ENCODE measurements around the gene CDK11B. TPM values are rescaled to one million over a fixed set of nuclear protein-coding genes. Genes with fewer than 3 reads are reported as not detected.

Gene CDK11B
- total and polyA plus RNA-seq, 2 experiments from 2014 or later: 22.4 to 76.7 TPM

DNA sequence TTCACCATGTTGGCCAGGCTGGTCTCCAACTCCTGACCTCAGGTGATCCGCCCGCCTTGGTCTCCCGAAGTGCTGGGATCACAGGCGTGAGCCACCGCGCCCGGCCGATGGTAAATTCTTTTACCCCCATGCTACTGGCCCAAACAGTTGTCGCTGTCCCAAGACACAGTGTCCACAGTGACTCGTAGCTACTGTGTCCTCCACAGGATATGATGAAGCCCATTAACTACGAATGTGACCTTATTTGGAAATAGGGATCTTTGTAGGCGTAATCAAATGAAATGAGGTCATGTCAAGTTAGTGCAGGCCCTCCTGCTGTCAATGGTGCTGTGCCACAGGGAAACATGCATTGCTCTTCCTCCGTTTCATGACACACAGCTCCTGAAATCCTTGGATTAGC lies 67.4 kb downstream of the CDK11B start:
- H3K27ac ChIP-seq (ENCODE audit: low read depth): no peak overlapping the region
- H3K36me3 ChIP-seq (ENCODE audit: insufficient read depth): no peaks in the 10 kb centered on the region
- H3K4me2 ChIP-seq: no peak overlapping the region
- no peaks in the 10 kb centered on the region for H3K4me1 ChIP-seq (ENCODE audit: insufficient read depth)
- H3K27me3 ChIP-seq (ENCODE audit: insufficient read depth): no peaks in the 10 kb centered on the region
- H3K27me3 Mint-ChIP-seq (ENCODE audit: insufficient read depth, low read depth, poor library complexity): peaks cover 4% of the 10 kb centered on the region
- DNase-seq (ENCODE audit: low spot score) (no peak), ATAC-seq (no peak)
- no peaks in the 10 kb centered on the region for H3K79me2 ChIP-seq (replicated peaks; ENCODE audit: insufficient read depth)
- H3F3A ChIP-seq (replicated peaks; ENCODE audit: low read depth): no peaks in the 10 kb centered on the region
- H3K27ac Mint-ChIP-seq: no peak overlapping the region
- H3K4me3 Mint-ChIP-seq: no peak overlapping the region
- H3K9me2 ChIP-seq (ENCODE audit: insufficient read depth): no peaks in the 10 kb centered on the region
- no peaks in the 10 kb centered on the region for H3K36me3 Mint-ChIP-seq (ENCODE audit: low read depth)
- no peak overlapping the region for H2AFZ ChIP-seq
- no peaks in the 10 kb centered on the region for H4K20me1 ChIP-seq (replicated peaks; ENCODE audit: insufficient read depth)
- no peak overlapping the region for H3K4me3 ChIP-seq
- TF ChIP-seq EZH2 (IDR thresholded peaks at IDR 0.05; ENCODE audit: low read depth, unreplicated experiment) (no peak), POLR2AphosphoS5 (IDR thresholded peaks at IDR 0.05; ENCODE audit: low read depth) (no peak), NANOG (IDR thresholded peaks at IDR 0.05; ENCODE audit: borderline replicate concordance) (no peak), CREB1 (CRISPR knock-in tag; IDR thresholded peaks at IDR 0.05; ENCODE audit: low read depth) (no peak), JUNB (IDR thresholded peaks at IDR 0.05; ENCODE audit: unreplicated experiment) (no peak), STAT1 (IDR thresholded peaks at IDR 0.05; ENCODE audit: unreplicated experiment) (no peak), ZNF331 (CRISPR knock-in tag; IDR thresholded peaks at IDR 0.05; ENCODE audit: low read depth) (no peak), ZNF114 (CRISPR knock-in tag; IDR thresholded peaks at IDR 0.05) (no peak), EZH2phosphoT487 (IDR thresholded peaks at IDR 0.05; ENCODE audit: unreplicated experiment) (no peak)
- TF ChIP-seq, protein P1, sequence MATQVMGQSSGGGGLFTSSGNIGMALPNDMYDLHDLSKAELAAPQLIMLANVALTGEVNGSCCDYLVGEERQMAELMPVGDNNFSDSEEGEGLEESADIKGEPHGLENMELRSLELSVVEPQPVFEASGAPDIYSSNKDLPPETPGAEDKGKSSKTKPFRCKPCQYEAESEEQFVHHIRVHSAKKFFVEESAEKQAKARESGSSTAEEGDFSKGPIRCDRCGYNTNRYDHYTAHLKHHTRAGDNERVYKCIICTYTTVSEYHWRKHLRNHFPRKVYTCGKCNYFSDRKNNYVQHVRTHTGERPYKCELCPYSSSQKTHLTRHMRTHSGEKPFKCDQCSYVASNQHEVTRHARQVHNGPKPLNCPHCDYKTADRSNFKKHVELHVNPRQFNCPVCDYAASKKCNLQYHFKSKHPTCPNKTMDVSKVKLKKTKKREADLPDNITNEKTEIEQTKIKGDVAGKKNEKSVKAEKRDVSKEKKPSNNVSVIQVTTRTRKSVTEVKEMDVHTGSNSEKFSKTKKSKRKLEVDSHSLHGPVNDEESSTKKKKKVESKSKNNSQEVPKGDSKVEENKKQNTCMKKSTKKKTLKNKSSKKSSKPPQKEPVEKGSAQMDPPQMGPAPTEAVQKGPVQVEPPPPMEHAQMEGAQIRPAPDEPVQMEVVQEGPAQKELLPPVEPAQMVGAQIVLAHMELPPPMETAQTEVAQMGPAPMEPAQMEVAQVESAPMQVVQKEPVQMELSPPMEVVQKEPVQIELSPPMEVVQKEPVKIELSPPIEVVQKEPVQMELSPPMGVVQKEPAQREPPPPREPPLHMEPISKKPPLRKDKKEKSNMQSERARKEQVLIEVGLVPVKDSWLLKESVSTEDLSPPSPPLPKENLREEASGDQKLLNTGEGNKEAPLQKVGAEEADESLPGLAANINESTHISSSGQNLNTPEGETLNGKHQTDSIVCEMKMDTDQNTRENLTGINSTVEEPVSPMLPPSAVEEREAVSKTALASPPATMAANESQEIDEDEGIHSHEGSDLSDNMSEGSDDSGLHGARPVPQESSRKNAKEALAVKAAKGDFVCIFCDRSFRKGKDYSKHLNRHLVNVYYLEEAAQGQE (IDR thresholded peaks at IDR 0.05; ENCODE audit: unreplicated experiment): no peak
- TF ChIP-seq, protein P2, sequence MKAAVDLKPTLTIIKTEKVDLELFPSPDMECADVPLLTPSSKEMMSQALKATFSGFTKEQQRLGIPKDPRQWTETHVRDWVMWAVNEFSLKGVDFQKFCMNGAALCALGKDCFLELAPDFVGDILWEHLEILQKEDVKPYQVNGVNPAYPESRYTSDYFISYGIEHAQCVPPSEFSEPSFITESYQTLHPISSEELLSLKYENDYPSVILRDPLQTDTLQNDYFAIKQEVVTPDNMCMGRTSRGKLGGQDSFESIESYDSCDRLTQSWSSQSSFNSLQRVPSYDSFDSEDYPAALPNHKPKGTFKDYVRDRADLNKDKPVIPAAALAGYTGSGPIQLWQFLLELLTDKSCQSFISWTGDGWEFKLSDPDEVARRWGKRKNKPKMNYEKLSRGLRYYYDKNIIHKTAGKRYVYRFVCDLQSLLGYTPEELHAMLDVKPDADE (IDR thresholded peaks at IDR 0.05): no peak
- TF ChIP-seq, protein P3, sequence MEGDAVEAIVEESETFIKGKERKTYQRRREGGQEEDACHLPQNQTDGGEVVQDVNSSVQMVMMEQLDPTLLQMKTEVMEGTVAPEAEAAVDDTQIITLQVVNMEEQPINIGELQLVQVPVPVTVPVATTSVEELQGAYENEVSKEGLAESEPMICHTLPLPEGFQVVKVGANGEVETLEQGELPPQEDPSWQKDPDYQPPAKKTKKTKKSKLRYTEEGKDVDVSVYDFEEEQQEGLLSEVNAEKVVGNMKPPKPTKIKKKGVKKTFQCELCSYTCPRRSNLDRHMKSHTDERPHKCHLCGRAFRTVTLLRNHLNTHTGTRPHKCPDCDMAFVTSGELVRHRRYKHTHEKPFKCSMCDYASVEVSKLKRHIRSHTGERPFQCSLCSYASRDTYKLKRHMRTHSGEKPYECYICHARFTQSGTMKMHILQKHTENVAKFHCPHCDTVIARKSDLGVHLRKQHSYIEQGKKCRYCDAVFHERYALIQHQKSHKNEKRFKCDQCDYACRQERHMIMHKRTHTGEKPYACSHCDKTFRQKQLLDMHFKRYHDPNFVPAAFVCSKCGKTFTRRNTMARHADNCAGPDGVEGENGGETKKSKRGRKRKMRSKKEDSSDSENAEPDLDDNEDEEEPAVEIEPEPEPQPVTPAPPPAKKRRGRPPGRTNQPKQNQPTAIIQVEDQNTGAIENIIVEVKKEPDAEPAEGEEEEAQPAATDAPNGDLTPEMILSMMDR (conservative IDR thresholded peaks at IDR 0.05; ENCODE audit: low read depth in 2 of 2): no peak
- TF ChIP-seq, protein P4, sequence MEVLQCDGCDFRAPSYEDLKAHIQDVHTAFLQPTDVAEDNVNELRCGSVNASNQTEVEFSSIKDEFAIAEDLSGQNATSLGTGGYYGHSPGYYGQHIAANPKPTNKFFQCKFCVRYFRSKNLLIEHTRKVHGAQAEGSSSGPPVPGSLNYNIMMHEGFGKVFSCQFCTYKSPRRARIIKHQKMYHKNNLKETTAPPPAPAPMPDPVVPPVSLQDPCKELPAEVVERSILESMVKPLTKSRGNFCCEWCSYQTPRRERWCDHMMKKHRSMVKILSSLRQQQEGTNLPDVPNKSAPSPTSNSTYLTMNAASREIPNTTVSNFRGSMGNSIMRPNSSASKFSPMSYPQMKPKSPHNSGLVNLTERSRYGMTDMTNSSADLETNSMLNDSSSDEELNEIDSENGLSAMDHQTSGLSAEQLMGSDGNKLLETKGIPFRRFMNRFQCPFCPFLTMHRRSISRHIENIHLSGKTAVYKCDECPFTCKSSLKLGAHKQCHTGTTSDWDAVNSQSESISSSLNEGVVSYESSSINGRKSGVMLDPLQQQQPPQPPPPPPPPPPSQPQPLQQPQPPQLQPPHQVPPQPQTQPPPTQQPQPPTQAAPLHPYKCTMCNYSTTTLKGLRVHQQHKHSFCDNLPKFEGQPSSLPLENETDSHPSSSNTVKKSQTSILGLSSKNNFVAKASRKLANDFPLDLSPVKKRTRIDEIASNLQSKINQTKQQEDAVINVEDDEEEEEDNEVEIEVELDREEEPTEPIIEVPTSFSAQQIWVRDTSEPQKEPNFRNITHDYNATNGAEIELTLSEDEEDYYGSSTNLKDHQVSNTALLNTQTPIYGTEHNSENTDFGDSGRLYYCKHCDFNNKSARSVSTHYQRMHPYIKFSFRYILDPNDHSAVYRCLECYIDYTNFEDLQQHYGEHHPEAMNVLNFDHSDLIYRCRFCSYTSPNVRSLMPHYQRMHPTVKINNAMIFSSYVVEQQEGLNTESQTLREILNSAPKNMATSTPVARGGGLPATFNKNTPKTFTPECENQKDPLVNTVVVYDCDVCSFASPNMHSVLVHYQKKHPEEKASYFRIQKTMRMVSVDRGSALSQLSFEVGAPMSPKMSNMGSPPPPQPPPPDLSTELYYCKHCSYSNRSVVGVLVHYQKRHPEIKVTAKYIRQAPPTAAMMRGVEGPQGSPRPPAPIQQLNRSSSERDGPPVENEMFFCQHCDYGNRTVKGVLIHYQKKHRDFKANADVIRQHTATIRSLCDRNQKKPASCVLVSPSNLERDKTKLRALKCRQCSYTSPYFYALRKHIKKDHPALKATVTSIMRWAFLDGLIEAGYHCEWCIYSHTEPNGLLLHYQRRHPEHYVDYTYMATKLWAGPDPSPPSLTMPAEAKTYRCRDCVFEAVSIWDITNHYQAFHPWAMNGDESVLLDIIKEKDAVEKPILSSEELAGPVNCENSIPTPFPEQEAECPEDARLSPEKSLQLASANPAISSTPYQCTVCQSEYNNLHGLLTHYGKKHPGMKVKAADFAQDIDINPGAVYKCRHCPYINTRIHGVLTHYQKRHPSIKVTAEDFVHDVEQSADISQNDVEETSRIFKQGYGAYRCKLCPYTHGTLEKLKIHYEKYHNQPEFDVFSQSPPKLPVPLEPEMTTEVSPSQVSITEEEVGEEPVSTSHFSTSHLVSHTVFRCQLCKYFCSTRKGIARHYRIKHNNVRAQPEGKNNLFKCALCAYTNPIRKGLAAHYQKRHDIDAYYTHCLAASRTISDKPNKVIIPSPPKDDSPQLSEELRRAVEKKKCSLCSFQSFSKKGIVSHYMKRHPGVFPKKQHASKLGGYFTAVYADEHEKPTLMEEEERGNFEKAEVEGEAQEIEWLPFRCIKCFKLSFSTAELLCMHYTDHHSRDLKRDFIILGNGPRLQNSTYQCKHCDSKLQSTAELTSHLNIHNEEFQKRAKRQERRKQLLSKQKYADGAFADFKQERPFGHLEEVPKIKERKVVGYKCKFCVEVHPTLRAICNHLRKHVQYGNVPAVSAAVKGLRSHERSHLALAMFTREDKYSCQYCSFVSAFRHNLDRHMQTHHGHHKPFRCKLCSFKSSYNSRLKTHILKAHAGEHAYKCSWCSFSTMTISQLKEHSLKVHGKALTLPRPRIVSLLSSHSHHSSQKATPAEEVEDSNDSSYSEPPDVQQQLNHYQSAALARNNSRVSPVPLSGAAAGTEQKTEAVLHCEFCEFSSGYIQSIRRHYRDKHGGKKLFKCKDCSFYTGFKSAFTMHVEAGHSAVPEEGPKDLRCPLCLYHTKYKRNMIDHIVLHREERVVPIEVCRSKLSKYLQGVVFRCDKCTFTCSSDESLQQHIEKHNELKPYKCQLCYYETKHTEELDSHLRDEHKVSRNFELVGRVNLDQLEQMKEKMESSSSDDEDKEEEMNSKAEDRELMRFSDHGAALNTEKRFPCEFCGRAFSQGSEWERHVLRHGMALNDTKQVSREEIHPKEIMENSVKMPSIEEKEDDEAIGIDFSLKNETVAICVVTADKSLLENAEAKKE (CRISPR knock-in tag; IDR thresholded peaks at IDR 0.05): no peak
- peaks cover 5% of the 10 kb centered on the region; the same call in 2 of the 3 replicates for H3K9me3 Mint-ChIP-seq
- no peaks in the 10 kb centered on the region; the same call in 2 of the 3 replicates for H3K4me1 Mint-ChIP-seq
